IPS DF 6.9 (cell line): Measurements from ENCODE around the gene DRAP1.

Experiments used
- DNase-seq: peaks from one replicate; pipeline ENCODE4 v3.0.0-alpha.2; 2013; ENCODE audit warnings: low read depth, low spot score
- H3K27ac ChIP-seq: one replicate; pipeline ENCODE4 v1.5.1; 2013; ENCODE audit warnings: low read length, control low read depth
- H3K27me3 ChIP-seq: 2 replicates; pipeline ENCODE4 v1.6.1; 2013; ENCODE audit warnings: mild to moderate bottlenecking, low read length; ENCODE audit not compliant: control insufficient read depth, insufficient read depth
- H3K36me3 ChIP-seq: 2 replicates; pipeline ENCODE4 v1.6.1; 2013; ENCODE audit warnings: low read length; ENCODE audit not compliant: control insufficient read depth, insufficient read depth
- H3K4me1 ChIP-seq: 2 replicates; pipeline ENCODE4 v1.6.1; 2013; ENCODE audit warnings: low read length; ENCODE audit not compliant: control insufficient read depth, insufficient read depth
- H3K4me3 ChIP-seq: 2 replicates; pipeline ENCODE4 v1.5.1; 2013; ENCODE audit warnings: mild to moderate bottlenecking, low read length
- H3K9me3 ChIP-seq: 2 replicates; pipeline ENCODE4 v1.6.1; 2013; ENCODE audit warnings: low read length, inconsistent platforms; ENCODE audit not compliant: control insufficient read depth, insufficient read depth
- WGBS: extraction: QIAGEN DNeasy Blood & Tissue Kit; methylation state at CpG from one replicate; pipeline ENCODE4 v1.1.7; 2013; ENCODE audit warnings: mixed read lengths, missing lambda C conversion rate; ENCODE audit not compliant: insufficient read length, insufficient coverage; 5-methylcytosine and 5-hydroxymethylcytosine counted together

DRAP1 gene, protein sequence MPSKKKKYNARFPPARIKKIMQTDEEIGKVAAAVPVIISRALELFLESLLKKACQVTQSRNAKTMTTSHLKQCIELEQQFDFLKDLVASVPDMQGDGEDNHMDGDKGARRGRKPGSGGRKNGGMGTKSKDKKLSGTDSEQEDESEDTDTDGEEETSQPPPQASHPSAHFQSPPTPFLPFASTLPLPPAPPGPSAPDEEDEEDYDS

GRCh38 chr11:65919141-65919572 is at the start of gene DRAP1:
TSS of gene DRAP1 (plus strand) at chr11:65919426. CDS start at chr11:65919502, 76 bp downstream.
- Histone ChIP-seq H3K4me3 (peak within 1 kb of the TSS; percentile 92), H3K36me3 (peaks cover 4% of the 10 kb centered on the region; the same call in 1 of the 2 replicates), H3K9me3 (no peaks in the 10 kb centered on the region), H3K4me1 (peaks cover 2% of the 10 kb centered on the region; the same call in 1 of the 2 replicates), H3K27ac (no peak within 1 kb of the TSS), H3K27me3 (no peaks in the 10 kb centered on the region)
- DNase-seq, result peak; percentile 85
- no CpG with 5 or more reads among the region's 59 CpGs for WGBS

- WGBS, result no CpG with 5 or more reads among the region's 24 CpGs
- no peak for DNase-seq
- no peak overlapping the region for H3K27ac ChIP-seq
- no peaks in the 10 kb centered on the region for H3K27me3 ChIP-seq
- no peaks in the 10 kb centered on the region for H3K9me3 ChIP-seq
- H3K4me1 ChIP-seq, result no peaks in the 10 kb centered on the region
- no peak overlapping the region for H3K4me3 ChIP-seq
- H3K36me3 ChIP-seq, result peaks cover 10% of the 10 kb centered on the region; the same call in 1 of the 2 replicates
These were observed 49.5 kb upstream of the DRAP1 start for GRCh38 chr11:65869643-65870306.

GRCh38 chr11:65870307-65870658 is 48.9 kb upstream of the DRAP1 start:
- Histone ChIP-seq H3K27ac (no peak overlapping the region), H3K4me3 (no peak overlapping the region), H3K36me3 (peaks cover 6% of the 10 kb centered on the region; the same call in 1 of the 2 replicates), H3K4me1 (no peaks in the 10 kb centered on the region), H3K9me3 (no peaks in the 10 kb centered on the region), H3K27me3 (no peaks in the 10 kb centered on the region)
- DNase-seq, result no peak
- WGBS, result no CpG with 5 or more reads among the region's 11 CpGs

- Histone ChIP-seq H3K9me3 (no peaks in the 10 kb centered on the region), H3K36me3 (no peaks in the 10 kb centered on the region), H3K27ac (no peak overlapping the region), H3K27me3 (no peaks in the 10 kb centered on the region), H3K4me3 (no peak overlapping the region), H3K4me1 (no peaks in the 10 kb centered on the region)
- WGBS, result no CpG with 5 or more reads among the region's 24 CpGs
- no peak for DNase-seq
These were observed 48.2 kb upstream of the DRAP1 start for GRCh38 chr11:65870706-65871681.

DNA sequence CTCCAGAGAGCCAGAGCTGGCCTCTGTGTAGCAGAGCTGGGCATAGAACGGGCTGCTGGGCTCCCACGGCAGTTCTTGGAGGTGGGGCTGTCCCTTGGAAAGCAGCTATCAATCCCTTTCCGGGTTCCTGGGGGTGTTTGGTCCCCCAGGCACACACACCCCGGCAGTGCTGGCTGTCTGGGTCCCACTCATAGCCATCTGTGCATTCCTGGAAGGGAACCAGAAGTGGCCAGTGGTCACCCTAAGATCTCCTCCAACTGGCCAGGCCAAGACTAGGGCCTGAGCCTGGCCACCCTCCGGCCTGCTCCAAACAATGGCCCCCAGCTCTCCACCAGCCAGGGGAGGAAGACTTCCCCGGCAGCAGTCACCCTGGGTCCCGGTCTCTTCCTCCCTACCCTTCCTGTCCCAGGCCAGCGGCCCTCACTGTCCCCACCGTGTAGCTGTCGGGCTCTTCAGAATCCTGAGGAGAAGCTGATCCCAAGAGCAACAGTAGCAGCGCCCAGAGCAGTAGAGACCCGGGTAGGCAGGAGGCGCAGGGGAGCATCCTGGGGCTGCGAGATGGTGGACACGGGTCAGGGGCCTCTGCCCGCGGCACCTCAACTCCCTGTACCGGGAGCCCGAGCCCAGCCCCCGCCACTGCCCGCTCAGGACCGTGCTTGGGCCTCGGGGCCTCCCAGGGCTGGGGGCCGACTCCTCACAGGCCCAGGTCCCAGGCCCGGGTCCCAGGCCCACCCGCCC is 47.2 kb upstream of the DRAP1 start:
- Histone ChIP-seq H3K27me3 (no peaks in the 10 kb centered on the region), H3K36me3 (no peaks in the 10 kb centered on the region), H3K27ac (no peak overlapping the region), H3K4me1 (no peaks in the 10 kb centered on the region), H3K4me3 (peak overlapping the region; percentile 45; the same call in 1 of the 2 replicates), H3K9me3 (no peaks in the 10 kb centered on the region)
- no peak for DNase-seq
- no CpG with 5 or more reads among the region's 26 CpGs for WGBS

GRCh38 chr11:65872586-65873317 is 46.5 kb upstream of the DRAP1 start, which contains the start of gene EFEMP2:
TSS of gene EFEMP2 (minus strand) at chr11:65872800. CDS start at chr11:65872354, 446 bp downstream.
- H3K27me3 ChIP-seq, result no peaks in the 10 kb centered on the region
- no peaks in the 10 kb centered on the region for H3K4me1 ChIP-seq
- no peak for DNase-seq
- no peaks in the 10 kb centered on the region for H3K36me3 ChIP-seq
- peak within 1 kb of the TSS; percentile 45; the same call in 1 of the 2 replicates for H3K4me3 ChIP-seq
- no peak within 1 kb of the TSS for H3K27ac ChIP-seq
- WGBS, result no CpG with 5 or more reads among the region's 69 CpGs
- no peaks in the 10 kb centered on the region for H3K9me3 ChIP-seq

GRCh38 chr11:65873318-65874156 is 45.7 kb upstream of the DRAP1 start:
- Histone ChIP-seq H3K27me3 (no peaks in the 10 kb centered on the region), H3K27ac (no peak overlapping the region), H3K9me3 (no peaks in the 10 kb centered on the region), H3K4me3 (peak overlapping the region; percentile 45; the same call in 1 of the 2 replicates), H3K36me3 (no peaks in the 10 kb centered on the region), H3K4me1 (no peaks in the 10 kb centered on the region; the same call in 1 of the 2 replicates)
- WGBS, result no CpG with 5 or more reads among the region's 54 CpGs
- DNase-seq, result no peak

DNA sequence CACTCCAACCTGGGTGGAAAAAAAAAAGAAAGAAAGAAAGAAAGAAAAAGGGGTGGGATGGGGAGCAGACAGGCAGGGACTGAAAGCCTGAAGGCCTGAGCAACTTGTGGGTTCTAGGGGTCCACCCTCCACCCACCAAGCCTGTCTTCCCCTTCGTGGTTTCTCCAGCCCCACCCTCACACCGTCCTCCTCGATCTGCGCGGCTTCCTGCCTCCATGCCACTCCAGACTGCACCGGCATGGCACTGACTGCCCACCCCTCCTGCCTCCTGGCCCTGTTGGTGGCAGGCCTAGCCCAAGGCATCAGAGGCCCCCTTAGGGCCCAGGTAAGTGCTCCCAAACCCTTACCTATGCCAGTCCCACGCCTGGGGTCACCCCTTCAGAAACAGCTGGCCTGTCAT is 39.6 kb upstream of the DRAP1 start, which contains the start of gene CTSW:
Gene CTSW (plus strand): TSS at position 221 of the 400 bp plus-strand sequence. CDS start 18 bp downstream, at position 239.
- no peak for DNase-seq
- Histone ChIP-seq H3K27me3 (no peaks in the 10 kb centered on the region), H3K27ac (no peak within 1 kb of the TSS), H3K4me1 (peaks cover 3% of the 10 kb centered on the region; the same call in 1 of the 2 replicates), H3K36me3 (peaks cover 18% of the 10 kb centered on the region), H3K4me3 (no peak within 1 kb of the TSS), H3K9me3 (no peaks in the 10 kb centered on the region)
- no CpG with 5 or more reads among the region's 7 CpGs for WGBS

GRCh38 chr11:65880027-65880426 is 39.2 kb upstream of the DRAP1 start:
- Histone ChIP-seq H3K27ac (no peak overlapping the region), H3K9me3 (no peaks in the 10 kb centered on the region), H3K4me3 (no peak overlapping the region), H3K27me3 (no peaks in the 10 kb centered on the region), H3K4me1 (peaks cover 3% of the 10 kb centered on the region; the same call in 1 of the 2 replicates), H3K36me3 (peaks cover 18% of the 10 kb centered on the region)
- DNase-seq, result no peak
- no CpG with 5 or more reads among the region's 7 CpGs for WGBS
